Natural killer cell (primary cell): ENCODE results near the gene SLIT1. TPM values are rescaled to one million over a fixed set of nuclear protein-coding genes. Genes with fewer than 3 reads are reported as not detected.

Experiments used
- ATAC-seq, 3 donors: fragments of 150-1000 bp in 2 of 3; fragments of 200-7000 bp in 1 of 3; cut with Tn5 transposase; 1 replicate in 1 of 3; 2 replicates in 2 of 3; pipeline ENCODE4 v1.10.0; 2021; ENCODE audit warnings: mild to moderate bottlenecking in 2 of 3, moderate library complexity in 2 of 3
- DNase-seq, 2 donors: peaks; one replicate each; pipeline versions ENCODE4 v3.0.0 to v3.0.0-alpha.2; 2013 to 2021; ENCODE audit warnings: mixed read lengths in 1 of 2
- H3K27ac ChIP-seq: one replicate; pipeline ENCODE4 v1.5.1; 2013; ENCODE audit warnings: mild to moderate bottlenecking, low read length
- H3K27me3 ChIP-seq: one replicate; pipeline ENCODE4 v1.6.1; 2013; ENCODE audit warnings: low read length; ENCODE audit not compliant: control insufficient read depth, insufficient read depth
- H3K36me3 ChIP-seq: one replicate; pipeline ENCODE4 v1.6.1; 2013; ENCODE audit warnings: low read length; ENCODE audit not compliant: control insufficient read depth, insufficient read depth
- H3K4me1 ChIP-seq: one replicate; pipeline ENCODE4 v1.6.1; 2013; ENCODE audit warnings: low read length; ENCODE audit not compliant: control insufficient read depth, insufficient read depth
- H3K4me3 ChIP-seq: one replicate; pipeline ENCODE4 v1.5.1; 2013; ENCODE audit warnings: low read length
- H3K9me3 ChIP-seq: one replicate; pipeline ENCODE4 v1.6.1; 2013; ENCODE audit warnings: low read length; ENCODE audit not compliant: control insufficient read depth, insufficient read depth
- H3K27ac Mint-ChIP-seq, 2 donors: one replicate each; pipeline ENCODE4 v1.8.0; 2022; ENCODE audit warnings: mild to moderate bottlenecking in 2 of 2, mixed read lengths in 2 of 2, moderate library complexity in 1 of 2
- H3K27me3 Mint-ChIP-seq, 2 donors: one replicate each; pipeline ENCODE4 v1.8.0; 2022; ENCODE audit warnings: low read depth in 2 of 2, mixed read lengths in 2 of 2
- H3K36me3 Mint-ChIP-seq: one replicate; pipeline ENCODE4 v1.8.0; 2022; ENCODE audit warnings: mixed read lengths
- H3K4me1 Mint-ChIP-seq, 2 donors: one replicate each; pipeline ENCODE4 v1.8.0; 2022; ENCODE audit warnings: mixed read lengths in 2 of 2
- H3K4me3 Mint-ChIP-seq: one replicate; pipeline ENCODE4 v1.8.0; 2022; ENCODE audit warnings: mild to moderate bottlenecking, moderate library complexity, mixed read lengths
- H3K9me3 Mint-ChIP-seq, 2 donors: one replicate each; pipeline ENCODE4 v1.8.0; 2022; ENCODE audit warnings: mixed read lengths in 2 of 2
- CTCF ChIP-seq: fragments of 200-600 bp; IDR thresholded peaks from one replicate; pipeline ENCODE4 v1.8.0; 2022; ENCODE audit warnings: antibody characterized with exemption
- WGBS: methylation state at CpG from one replicate; pipeline ENCODE4 v1.1.7; 2013; ENCODE audit warnings: missing lambda C conversion rate; ENCODE audit not compliant: insufficient coverage; 5-methylcytosine and 5-hydroxymethylcytosine counted together
- intact Hi-C: fragments of 100-400 bp; cut with micrococcal nuclease; formaldehyde crosslinking; loops from one replicate; pipeline ENCODE4 v1.14.2; 2022
- total RNA-seq, 4 donors: library from RNA; stranded (reverse); fragments of 120-200 nt in 1 of 4; gene quantifications; one replicate each; pipeline versions ENCODE4 v1.2.3 to v1.2.4, GENCODE V29; 2013 to 2022

Gene SLIT1
- total RNA-seq, 3 donors from 2014 or later (not counting 1 experiment from before 2014, with no cell fraction given), result 0.28 to 1.5 (median 1.1) TPM

DNA sequence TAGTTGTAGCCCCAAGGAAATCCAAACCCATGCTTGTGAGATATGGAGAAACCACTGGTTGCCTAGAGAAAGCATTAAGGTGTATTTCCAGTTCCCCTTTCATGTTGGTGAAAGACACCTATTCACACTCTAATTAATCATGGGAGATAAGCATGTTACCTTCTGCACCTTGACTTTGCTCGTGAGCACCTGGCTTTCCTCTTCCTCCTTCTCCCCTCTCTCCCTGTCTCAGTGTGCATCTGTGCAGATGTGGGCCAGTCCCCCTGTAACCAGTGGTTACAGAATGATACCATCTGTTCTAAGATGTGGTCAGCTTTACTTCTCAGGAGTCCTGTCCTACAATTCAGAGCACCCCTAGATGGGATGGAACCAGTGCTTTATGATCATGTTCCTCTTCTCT, 193.0 kb downstream of the SLIT1 start:
- H3K4me3 ChIP-seq, result no peak overlapping the region
- WGBS, result 38% methylated on average over 1 of the region's 1 CpG
- H3K4me1 ChIP-seq, result no peaks in the 10 kb centered on the region
- Mint-ChIP-seq H3K9me3 (no peaks in the 10 kb centered on the region), H3K27ac (no peak overlapping the region), H3K27me3 (no peaks in the 10 kb centered on the region), H3K36me3 (no peaks in the 10 kb centered on the region), H3K4me3 (no peak overlapping the region), H3K4me1 (no peaks in the 10 kb centered on the region)
- no peak overlapping the region for H3K27ac ChIP-seq
- H3K36me3 ChIP-seq, result no peaks in the 10 kb centered on the region
- H3K27me3 ChIP-seq, result no peaks in the 10 kb centered on the region
- ATAC-seq (no peak), DNase-seq (no peak)
- intact Hi-C loops, result no loop called here
- no peaks in the 10 kb centered on the region for H3K9me3 ChIP-seq
- TF ChIP-seq CTCF, result no peak

GRCh38 chr10:96991313-96991841, 194.4 kb downstream of the SLIT1 start:
- ATAC-seq (no peak), DNase-seq (no peak)
- H3K27me3 Mint-ChIP-seq, result no peaks in the 10 kb centered on the region
- TF ChIP-seq CTCF, result no peak
- Histone ChIP-seq H3K27me3 (no peaks in the 10 kb centered on the region), H3K36me3 (no peaks in the 10 kb centered on the region), H3K9me3 (no peaks in the 10 kb centered on the region), H3K4me1 (no peaks in the 10 kb centered on the region), H3K27ac (no peak overlapping the region), H3K4me3 (no peak overlapping the region)
- no peaks in the 10 kb centered on the region for H3K4me1 Mint-ChIP-seq
- H3K27ac Mint-ChIP-seq, result no peak overlapping the region
- no peaks in the 10 kb centered on the region for H3K9me3 Mint-ChIP-seq
- intact Hi-C loops, result no loop called here
- no peak overlapping the region for H3K4me3 Mint-ChIP-seq
- no peaks in the 10 kb centered on the region for H3K36me3 Mint-ChIP-seq
- 83% methylated on average over 7 of the region's 7 CpGs for WGBS

- no peak for ATAC-seq
- no peak overlapping the region for H3K4me3 Mint-ChIP-seq
- TF ChIP-seq CTCF, result no peak
- intact Hi-C loops, result no loop called here
- no peaks in the 10 kb centered on the region for H3K36me3 Mint-ChIP-seq
- H3K4me1 Mint-ChIP-seq, result peaks cover 17 to 22% of the 10 kb centered on the region in 2 donors
- H3K36me3 ChIP-seq, result no peaks in the 10 kb centered on the region
- 86% methylated on average over 4 of the region's 4 CpGs for WGBS
- no peaks in the 10 kb centered on the region for H3K27me3 Mint-ChIP-seq
- no peak overlapping the region for H3K27ac Mint-ChIP-seq
- DNase-seq, result no peak
- H3K4me1 ChIP-seq, result peaks cover 6% of the 10 kb centered on the region
- H3K27ac ChIP-seq, result no peak overlapping the region
- no peak overlapping the region for H3K4me3 ChIP-seq
- no peaks in the 10 kb centered on the region for H3K9me3 ChIP-seq
- no peaks in the 10 kb centered on the region for H3K9me3 Mint-ChIP-seq
- H3K27me3 ChIP-seq, result no peaks in the 10 kb centered on the region
Observed at GRCh38 chr10:96988426-96988825, 197.3 kb downstream of the SLIT1 start.

- no peak overlapping the region for H3K4me3 ChIP-seq
- H3K9me3 ChIP-seq, result no peaks in the 10 kb centered on the region
- intact Hi-C loops, result no loop called here
- peaks cover 2% of the 10 kb centered on the region for H3K36me3 ChIP-seq
- Mint-ChIP-seq H3K36me3 (peaks cover 4% of the 10 kb centered on the region), H3K27ac (no peak overlapping the region), H3K9me3 (no peaks in the 10 kb centered on the region), H3K4me3 (no peak overlapping the region), H3K27me3 (no peaks in the 10 kb centered on the region), H3K4me1 (peaks cover 17 to 23% of the 10 kb centered on the region in 2 donors)
- DNase-seq, result no peak
- no peak for ATAC-seq
- TF ChIP-seq CTCF, result no peak
- no peaks in the 10 kb centered on the region for H3K27me3 ChIP-seq
- peaks cover 6% of the 10 kb centered on the region for H3K4me1 ChIP-seq
- H3K27ac ChIP-seq, result no peak overlapping the region
- 97% methylated on average over 3 of the region's 3 CpGs for WGBS
Observed at GRCh38 chr10:96987842-96988175, 197.9 kb downstream of the SLIT1 start.
